A673 (cell line): ENCODE data around the gene TMPRSS6.

Experiments used
- CTCF ChIP-seq: fragments of 300-800, 200-600 bp; sonication (generic); conservative IDR thresholded peaks from 2 replicates; pipeline ENCODE4 v1.5.1; 2017; ENCODE audit warnings: low read depth, mild to moderate bottlenecking, antibody characterized with exemption, low read length, moderate library complexity, mixed read lengths
- EZH2 ChIP-seq: fragments of 200-600 bp; sonication (generic); IDR thresholded peaks from 2 replicates; pipeline ENCODE4 v1.6.1; 2017; ENCODE audit warnings: borderline replicate concordance, low read depth, mild to moderate bottlenecking, mixed read lengths, antibody characterized with exemption, low read length; ENCODE audit not compliant: poor library complexity, severe bottlenecking

- TF ChIP-seq CTCF (no peak), EZH2 (no peak)
These were observed 34.7 kb upstream of the TMPRSS6 start for GRCh38 chr22:37144180-37144554.
